COLO668 (cell line): ENCODE data around the gene CLTCL1.
A peak's percentile ranks its signal among the peaks of the same experiment; 100 is the strongest.

ENCODE experiments used
- DNase-seq: peaks from one replicate; lab custom pipeline; 2025; ENCODE audit not compliant: unreplicated experiment; lab: John Stamatoyannopoulos, UW

CLTCL1 gene

DNA sequence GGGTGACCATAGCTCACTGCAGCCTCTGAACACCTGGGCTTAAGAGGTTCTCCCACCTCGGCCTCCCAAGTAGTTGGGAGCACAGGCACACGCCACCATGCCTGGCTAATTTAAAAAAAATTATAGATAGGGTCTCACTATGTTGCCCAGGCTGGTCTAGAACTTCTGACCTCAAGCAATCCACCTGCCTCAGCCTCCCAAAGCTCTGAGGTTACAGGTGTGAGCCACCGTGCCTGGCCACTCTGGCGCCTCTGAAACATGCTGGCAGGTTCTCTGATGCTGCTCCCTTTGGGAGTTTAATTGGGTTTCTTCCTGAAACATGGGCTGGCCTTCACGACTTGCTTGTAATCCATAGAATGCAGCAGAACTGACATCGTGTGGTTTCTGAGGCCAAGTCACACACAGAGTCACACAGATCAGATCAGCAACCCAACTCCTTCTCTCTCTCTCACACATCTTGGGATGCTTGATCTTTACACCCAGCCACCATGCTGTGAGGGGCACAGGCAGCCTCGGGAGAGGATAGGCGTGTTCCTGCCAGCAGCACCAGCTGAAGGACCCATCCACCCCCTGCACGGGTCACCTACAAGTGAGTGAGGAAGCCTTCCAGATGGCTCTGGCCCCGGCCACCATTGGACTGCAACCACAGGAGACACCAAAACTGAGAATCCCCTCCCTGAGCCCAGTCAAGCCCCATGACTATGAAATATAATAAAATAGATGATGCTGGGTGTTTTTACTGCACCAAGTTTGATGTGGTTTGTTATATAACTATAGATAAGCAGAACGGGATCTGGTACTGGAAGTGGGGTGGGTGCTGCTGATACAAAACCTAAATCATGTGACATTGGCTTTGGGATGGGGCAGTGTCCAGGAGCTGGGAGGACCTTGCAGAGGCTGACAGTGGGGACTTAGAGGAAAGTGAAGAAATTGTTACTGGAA is 138.3 kb downstream of the CLTCL1 start:
- no peak for DNase-seq

DNA sequence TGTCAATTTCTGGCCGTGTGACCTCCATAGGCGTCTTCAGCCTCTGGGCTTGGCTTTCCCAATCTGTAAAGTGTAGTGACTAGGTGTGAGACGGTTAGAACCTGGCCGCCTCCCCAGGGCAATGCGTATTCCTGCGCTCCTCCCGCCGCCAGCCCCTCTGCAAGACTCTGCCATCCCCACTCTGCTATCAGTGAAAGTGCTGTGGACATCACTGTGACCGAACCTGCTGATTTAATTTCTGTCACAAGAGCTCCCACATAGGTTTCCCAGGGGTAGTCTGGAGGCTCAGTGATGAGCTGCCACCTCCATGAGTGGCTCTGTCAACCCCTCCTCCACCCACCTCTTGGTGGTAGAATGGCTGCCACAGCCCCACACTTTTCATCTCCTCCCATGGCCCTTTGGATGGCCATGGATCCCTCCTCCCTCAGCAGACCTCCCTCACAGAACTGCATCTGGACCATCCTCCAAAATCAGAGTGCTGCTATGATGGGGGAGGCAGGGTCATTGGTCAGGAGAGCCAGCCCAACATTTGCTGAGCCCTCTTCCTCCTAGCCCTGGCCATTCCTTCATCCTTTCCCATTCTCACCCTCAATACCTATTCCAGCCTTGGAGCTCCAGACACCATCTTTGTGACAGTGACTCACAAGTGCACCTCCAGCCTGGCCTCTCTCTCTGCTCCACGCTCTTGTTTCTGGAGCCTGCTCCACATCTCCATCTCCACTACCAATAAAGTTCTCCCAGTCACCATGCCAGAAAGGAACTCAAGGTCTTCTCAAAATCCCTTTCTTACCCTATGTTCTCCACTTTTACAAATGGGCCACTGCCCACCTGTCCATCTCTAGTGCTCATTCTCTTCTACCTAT is 140.0 kb downstream of the CLTCL1 start:
- no peak for DNase-seq

DNA sequence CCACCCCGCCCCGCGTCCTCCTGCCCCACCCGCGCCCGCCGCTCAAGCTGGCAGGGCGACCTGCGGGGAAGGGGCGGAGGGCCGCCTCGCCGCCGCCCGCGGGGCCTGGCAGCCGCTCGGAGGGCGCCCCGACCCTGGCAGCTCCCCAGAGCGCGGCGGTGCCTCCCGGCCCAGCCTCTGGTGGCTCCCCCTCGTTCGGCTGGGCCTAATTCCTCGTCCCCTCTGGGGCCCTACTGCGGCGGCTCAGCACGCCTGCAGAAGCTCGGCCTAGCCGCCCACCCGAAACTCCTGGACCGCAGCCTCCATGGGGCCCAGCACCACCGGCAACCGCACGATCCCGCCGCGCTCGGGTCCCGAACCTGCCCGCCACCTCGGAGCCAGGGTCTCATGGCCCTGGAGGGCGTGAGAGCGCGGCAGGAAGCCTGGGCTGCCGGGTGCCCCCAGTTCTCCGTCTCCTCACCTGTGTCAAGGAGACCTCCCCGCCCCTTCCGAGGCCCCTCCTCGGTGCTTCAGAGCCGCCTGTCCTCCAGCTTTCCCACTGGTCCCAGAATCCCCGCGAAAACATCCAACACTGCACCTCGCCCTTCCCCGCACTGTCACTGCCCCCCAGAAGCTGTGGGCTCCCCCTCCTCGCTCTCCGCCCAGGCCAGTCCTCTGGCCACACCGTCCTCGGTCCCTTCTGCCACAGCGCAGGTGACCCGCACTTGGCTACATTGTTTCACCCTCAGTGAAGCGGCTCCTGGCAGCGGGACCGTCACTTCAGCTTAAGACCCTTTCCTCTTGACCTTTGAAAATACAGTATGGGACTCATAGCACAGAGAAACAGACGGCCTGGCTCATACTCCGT is 140.8 kb downstream of the CLTCL1 start:
- no peak for DNase-seq

DNA sequence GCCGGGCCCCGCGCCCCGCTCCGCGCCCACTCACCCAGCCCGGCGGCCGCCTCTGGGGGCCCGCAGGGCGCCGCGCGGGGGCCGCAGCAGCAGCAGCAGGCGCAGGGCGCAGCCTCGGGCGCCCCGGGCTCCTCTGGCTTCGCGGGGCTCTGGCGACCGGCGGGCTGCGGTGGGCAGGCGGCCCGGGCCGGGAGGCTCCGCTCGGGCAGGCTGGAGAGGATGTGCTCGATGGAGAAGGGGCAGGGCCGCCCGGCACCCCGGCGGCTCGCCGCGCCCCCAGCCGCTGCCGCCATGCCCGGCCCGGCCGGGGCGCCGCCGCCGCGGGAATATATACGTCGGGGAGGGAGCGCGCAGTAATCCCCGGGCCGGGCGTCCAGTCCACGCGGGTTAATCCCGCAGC is 141.5 kb downstream of the CLTCL1 start, which contains the start of gene GSC2:
Gene GSC2 (minus strand): TSS at position 302 of the 400 bp plus-strand sequence. CDS start 9 bp downstream, at position 293.
- DNase-seq: no peak

DNA sequence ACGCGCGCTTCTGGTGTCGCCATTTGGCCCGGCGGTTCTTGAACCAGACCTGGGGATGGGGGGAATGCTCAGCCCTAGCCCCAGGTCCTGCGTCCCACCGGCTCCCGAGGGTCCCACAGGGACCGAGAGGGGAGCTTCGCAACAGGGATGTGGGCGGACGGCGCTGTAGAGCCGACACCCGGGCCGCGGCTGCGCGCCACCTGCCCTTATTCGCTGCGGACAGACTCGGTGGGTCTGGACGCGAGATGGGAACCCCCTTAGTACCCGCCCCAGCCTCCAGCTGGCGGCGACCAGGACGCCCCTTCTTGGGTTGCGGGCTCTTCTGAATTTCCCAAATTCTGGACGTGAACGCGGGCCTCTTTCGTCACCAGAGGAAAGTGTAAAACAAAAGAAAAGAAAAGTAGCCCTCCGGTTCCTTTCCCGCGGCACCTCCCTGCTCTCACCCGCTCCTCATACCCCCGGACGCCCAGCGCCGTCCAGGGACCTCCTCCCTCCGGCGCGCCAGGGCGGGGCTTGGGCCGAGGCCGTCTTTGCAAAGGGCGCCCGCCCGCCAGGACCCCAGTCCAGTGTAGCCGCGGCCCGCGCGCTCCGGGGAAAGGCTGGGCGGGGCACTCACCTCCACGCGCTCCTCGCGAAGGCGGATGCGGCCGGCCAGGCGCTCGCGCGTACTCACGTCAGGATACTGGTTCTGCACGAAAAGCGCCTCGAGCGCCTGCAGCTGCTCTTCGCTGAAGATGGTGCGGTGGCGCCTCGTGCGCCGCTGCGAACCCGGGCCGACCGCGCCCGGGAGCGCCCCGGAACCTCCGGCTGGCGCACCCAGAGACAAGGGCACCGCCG is 142.3 kb downstream of the CLTCL1 start:
- DNase-seq: peak; percentile 59

DNA sequence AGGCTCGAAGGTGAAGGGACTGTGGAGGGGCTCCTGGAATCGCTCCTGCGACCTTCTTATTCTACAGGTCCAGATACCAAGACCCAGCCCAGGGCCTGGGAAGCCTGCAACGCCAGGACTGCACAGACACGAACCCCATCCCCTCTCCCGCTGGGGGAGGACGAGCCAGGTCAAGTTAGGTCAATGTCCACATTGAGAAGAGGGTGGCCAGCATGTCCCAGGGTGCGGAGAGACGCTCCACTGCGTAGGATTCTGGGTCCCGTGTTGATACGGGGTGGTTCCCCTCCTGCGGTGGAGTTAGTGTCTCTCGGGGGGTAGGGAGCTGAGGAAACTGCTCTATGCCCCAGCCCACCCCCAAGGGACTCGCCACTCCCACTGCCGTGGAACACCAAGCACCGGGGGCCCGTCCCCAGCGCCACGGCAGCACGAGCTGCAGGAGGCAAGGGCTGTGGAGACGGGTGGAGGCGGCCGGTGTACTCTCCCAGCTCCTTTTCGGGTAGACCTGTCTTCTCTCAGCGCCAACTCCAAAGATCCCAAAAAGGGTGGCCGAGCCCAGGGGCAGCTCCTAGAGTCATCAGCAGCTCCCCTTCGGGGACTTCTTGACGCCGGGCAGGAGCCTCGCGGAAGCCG is 143.0 kb downstream of the CLTCL1 start:
- no peak for DNase-seq

DNA sequence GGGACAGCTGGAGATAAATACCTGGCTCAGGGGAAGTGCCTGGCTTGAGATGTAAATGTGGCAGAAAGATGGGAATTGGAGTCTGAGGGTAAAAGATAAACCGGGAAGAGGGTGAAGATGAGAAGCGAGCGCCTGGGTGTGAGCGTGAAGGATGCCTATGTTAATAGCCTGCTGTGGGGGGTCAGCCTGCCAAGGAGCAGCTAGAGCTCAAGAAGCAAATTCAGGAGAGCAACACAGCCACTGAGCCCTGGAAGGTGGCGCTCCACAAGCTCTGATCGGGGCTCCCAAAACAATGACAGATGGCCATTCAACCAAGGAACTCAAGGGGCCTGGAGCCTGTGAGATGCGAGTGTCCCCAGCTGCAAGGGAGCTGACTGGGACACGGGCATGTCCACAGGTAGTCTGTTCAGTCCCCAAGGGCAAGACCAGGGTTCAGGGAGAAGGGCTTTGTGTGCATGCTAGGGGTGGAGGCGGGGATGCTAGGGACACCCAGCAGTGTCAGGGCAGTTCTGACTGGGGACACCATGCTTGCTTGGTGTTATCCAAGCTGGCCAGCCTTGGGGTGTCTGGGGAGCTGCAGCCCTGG is 144.2 kb downstream of the CLTCL1 start:
- DNase-seq: no peak

DNA sequence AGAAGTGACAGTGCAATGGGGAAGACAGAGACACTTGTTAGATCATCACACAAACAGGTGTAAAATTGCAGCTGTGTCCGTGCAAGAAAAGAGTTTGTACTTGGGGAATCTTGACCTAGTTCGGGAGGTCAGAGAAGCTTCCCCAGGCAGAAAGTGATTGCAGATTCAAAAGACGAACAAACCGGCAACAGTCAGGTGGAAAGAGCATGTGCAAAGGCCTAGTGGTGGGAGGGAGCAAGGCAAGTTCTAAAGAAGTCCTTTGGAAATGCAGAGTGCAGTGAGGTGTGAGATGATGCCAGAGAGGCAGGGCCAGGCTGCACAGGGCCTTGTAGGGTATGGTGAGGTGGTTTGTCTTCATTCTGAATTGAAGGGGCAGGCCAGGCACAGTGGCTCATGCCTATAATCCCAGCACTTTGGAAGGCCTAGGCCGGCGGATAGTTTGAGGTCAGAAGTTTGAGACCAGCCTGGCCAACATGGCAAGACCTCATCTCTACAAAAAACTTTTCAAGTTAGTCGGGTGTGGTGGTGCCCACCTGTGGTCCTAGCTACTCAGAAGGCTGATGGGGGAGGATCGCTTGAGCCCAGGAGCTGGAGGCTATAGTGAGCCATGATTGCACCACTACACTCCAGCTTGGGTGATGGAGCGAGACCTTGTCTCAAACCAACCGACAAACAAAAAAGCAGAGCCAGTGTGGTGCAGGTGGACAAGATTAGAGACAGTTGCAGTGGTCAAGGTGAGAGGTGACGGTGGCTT is 145.1 kb downstream of the CLTCL1 start:
- no peak for DNase-seq

DNA sequence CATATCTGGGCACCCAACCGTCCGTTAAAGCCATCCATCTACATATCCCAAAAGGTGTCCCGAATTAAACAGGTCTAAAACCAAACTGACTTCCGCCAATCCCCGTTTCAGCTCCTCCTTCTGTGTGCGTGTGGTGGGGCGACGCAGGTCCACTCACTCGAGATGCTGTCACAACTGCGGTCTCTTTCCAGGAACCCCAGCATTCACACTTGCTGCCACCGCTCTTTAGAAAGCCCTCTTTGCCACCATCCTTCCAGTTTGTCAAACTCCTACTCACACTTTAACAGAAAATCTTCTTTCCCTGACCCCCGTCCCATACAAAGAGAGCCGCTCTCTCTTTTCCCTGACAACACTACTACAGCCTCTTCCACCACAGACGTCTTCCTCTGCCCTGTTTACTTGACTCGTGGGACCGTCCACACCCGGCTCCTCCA is 147.5 kb downstream of the CLTCL1 start:
- no peak for DNase-seq

DNA sequence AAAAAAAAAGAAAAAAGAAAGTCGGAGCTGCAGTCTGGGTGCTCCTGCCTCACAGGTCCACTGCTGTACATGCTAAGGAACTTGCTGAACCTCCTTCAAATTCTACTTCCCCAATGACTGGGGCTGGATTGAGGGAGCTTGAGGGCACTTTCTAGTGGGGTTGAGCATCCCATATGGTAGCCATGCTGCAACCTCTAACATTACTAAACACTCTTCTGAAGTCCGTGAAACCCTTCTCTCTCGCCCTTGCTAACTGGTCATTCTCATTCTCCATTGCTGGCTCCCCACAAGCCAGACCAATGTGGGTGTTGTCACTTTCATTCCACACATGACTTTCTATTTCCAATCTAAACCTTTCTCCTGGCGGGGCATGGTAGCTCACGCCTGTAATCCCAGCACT is 148.3 kb downstream of the CLTCL1 start:
- DNase-seq: no peak

GRCh38 chr22:19142394-19142793 is 149.1 kb downstream of the CLTCL1 start:
- DNase-seq: no peak

GRCh38 chr22:19139974-19140373 is 151.5 kb downstream of the CLTCL1 start:
- no peak for DNase-seq

DNA sequence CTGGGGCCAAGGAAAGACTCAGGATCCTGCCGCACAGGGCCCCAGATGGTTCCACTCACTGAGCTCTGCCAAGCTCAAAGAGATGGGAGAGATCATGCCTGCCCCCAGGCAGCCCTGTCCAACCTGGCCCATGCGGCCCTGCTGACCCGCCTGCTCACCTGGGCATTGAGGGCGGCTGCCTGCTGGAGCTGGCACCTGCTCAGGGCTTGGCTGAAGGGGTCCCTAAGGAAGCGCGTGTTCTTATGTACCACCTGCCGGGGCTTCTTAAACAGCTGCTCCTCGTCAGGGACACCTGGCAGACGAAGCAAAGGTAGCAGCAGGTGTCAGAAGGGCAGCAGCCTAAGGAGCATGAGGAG is 152.5 kb downstream of the CLTCL1 start:
- no peak for DNase-seq

GRCh38 chr22:19138217-19139000 is 153.1 kb downstream of the CLTCL1 start:
- no peak for DNase-seq

GRCh38 chr22:19137384-19138216 is 153.9 kb downstream of the CLTCL1 start:
- DNase-seq: no peak

DNA sequence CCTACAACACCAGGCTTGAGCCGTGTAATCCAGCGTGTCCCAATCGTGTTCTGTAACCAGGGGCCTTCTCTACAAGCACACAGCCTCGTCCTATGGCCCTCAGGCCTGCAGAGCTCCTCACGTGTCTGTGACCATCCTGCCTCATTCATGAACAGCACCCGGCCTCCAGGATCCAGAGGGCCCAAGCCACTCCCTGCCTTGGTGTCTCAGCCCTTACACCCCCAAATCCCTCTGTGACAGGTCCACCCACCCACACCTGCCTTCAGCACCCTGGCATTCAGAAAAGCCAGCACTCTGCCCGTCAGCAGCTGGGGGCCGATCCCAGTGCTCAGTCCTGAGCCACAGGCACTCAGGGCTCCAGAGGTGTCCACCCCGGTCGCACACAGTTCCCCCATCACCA is 154.6 kb downstream of the CLTCL1 start:
- DNase-seq: no peak

DNA sequence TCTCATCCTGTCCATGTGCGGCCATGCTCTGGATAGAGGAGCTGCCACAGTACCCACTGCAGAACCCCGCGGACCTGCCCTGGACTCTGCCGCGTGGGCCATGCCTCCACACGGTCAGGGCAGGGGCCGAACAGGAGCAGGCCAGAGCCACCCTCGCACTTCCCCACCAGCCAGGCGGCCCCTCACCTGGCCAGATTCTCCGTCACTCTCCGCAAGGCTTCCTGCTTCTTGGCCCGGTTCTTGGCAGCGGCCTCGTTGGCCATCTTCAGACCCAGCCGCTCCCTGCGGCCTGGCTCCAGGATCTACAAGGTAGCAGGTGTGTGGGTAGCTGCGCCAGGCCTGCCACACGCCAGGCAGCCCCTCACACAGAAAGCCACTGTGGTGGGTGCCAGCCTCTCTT is 156.6 kb downstream of the CLTCL1 start:
- no peak for DNase-seq
